GM12878 (cell line): ENCODE results near the gene CACHD1.

Experiments
- CEBPB ChIP-seq, 2 experiments: fragments of 150-350 bp in 1 of 2; IDR thresholded peaks; 2 replicates each; pipeline ENCODE4 v1.6.1; 2012 to 2014; ENCODE audit warnings: low read depth in 2 of 2, low read length in 2 of 2, borderline replicate concordance in 1 of 2, inconsistent platforms in 1 of 2
- CREB1 ChIP-seq: IDR thresholded peaks from 2 replicates; pipeline ENCODE4 v1.6.1; 2012; ENCODE audit warnings: low read depth, mild to moderate bottlenecking, inconsistent platforms
- CTCF ChIP-seq, 3 experiments: IDR thresholded peaks in 2 of 3; conservative IDR thresholded peaks in 1 of 3; 2 replicates each; pipeline ENCODE4 v1.5.1; 2011; ENCODE audit warnings: low read depth in 3 of 3, low read length in 3 of 3, mild to moderate bottlenecking in 3 of 3, control low read depth in 2 of 3, moderate library complexity in 2 of 3, inconsistent platforms in 1 of 3, mixed read lengths in 1 of 3; ENCODE audit not compliant: control insufficient read depth in 2 of 3, insufficient read depth in 1 of 3; ENCODE audit errors: extremely low read depth in 1 of 3
- EP300 ChIP-seq, 2 experiments: fragments of 150-350 bp in 1 of 2; IDR thresholded peaks; 2 replicates each; pipeline ENCODE4 v1.6.1; 2011 to 2012; ENCODE audit warnings: low read depth in 2 of 2, low read length in 2 of 2, borderline replicate concordance in 1 of 2, improper control_type of control experiment in 1 of 2, inconsistent platforms in 1 of 2; ENCODE audit not compliant: control insufficient read depth in 1 of 2
- FOXK2 ChIP-seq: fragments of 450-650 bp; IDR thresholded peaks from 2 replicates; pipeline ENCODE4 v1.6.1; 2017; ENCODE audit warnings: mild to moderate bottlenecking, moderate library complexity
- FOXM1 ChIP-seq: IDR thresholded peaks from 2 replicates; pipeline ENCODE4 v1.6.1; 2012; ENCODE audit warnings: low read depth, mild to moderate bottlenecking, inconsistent platforms, low read length, moderate library complexity
- HDAC2 ChIP-seq: fragments of 200-600 bp; sonication (generic); IDR thresholded peaks from 2 replicates; pipeline ENCODE4 v1.6.1; 2017
- HDAC6 ChIP-seq: fragments of 200-600 bp; sonication (generic); IDR thresholded peaks from one replicate; pipeline ENCODE4 v1.8.0; 2017; ENCODE audit warnings: antibody characterized with exemption; ENCODE audit not compliant: unreplicated experiment
- PRDM15 ChIP-seq: fragments of 450-650 bp; formaldehyde crosslinking; IDR thresholded peaks from 2 replicates; pipeline ENCODE4 v1.4.0; 2020; ENCODE audit warnings: mild to moderate bottlenecking, moderate library complexity
- TARDBP ChIP-seq: IDR thresholded peaks from 2 replicates; pipeline ENCODE4 v1.6.1; 2016; ENCODE audit warnings: borderline replicate concordance
- USF1 ChIP-seq: IDR thresholded peaks from 2 replicates; pipeline ENCODE4 v1.6.1; 2011; ENCODE audit warnings: borderline replicate concordance, low read depth, mild to moderate bottlenecking, moderate library complexity, mixed read lengths, low read length; ENCODE audit not compliant: insufficient read depth; ENCODE audit errors: extremely low read length
- ZNF274 ChIP-seq: IDR thresholded peaks from one replicate; pipeline ENCODE4 v1.8.0; 2011; ENCODE audit not compliant: insufficient read length, insufficient read depth
- TF ChIP-seq, protein P1 (sequence below): IDR thresholded peaks from 2 replicates; pipeline ENCODE4 v1.6.1; 2011; ENCODE audit warnings: low read depth, low read length, improper control_type of control experiment, borderline replicate concordance

GRCh38 chr1:64569411-64569810 lies 99.5 kb downstream of the CACHD1 start:
- TF ChIP-seq CTCF (IDR thresholded peaks at IDR 0.05 in 2 of 3, conservative IDR thresholded peaks at IDR 0.05 in 1 of 3; ENCODE audit: control insufficient read depth in 2 of 3, extremely low read depth in 1 of 3, insufficient read depth in 1 of 3, low read depth in 3 of 3, low read length in 3 of 3), result no peak
- TF ChIP-seq FOXK2, result no peak
- no peak for TF ChIP-seq CEBPB (IDR thresholded peaks at IDR 0.05; ENCODE audit: borderline replicate concordance in 1 of 2, low read depth in 2 of 2, low read length in 2 of 2)
- no peak for TF ChIP-seq USF1
- no peak for TF ChIP-seq HDAC2
- TF ChIP-seq ZNF274, result no peak
- TF ChIP-seq, protein P1, sequence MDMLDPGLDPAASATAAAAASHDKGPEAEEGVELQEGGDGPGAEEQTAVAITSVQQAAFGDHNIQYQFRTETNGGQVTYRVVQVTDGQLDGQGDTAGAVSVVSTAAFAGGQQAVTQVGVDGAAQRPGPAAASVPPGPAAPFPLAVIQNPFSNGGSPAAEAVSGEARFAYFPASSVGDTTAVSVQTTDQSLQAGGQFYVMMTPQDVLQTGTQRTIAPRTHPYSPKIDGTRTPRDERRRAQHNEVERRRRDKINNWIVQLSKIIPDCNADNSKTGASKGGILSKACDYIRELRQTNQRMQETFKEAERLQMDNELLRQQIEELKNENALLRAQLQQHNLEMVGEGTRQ, result no peak
- TF ChIP-seq EP300 (IDR thresholded peaks at IDR 0.05; ENCODE audit: borderline replicate concordance in 1 of 2, control insufficient read depth in 1 of 2, low read depth in 2 of 2, low read length in 2 of 2), result no peak
- TF ChIP-seq FOXM1, result no peak
- TF ChIP-seq CREB1, result no peak
- TF ChIP-seq TARDBP, result no peak
- TF ChIP-seq HDAC6, result no peak
- TF ChIP-seq PRDM15 (CRISPR knock-in tag), result no peak
